NB4 (cell line): ENCODE measurements around the gene MIER3.

Source experiments
- DNase-seq: peaks from one replicate; pipeline ENCODE4 v3.0.0; 2010; ENCODE audit warnings: low read depth
- H3K4me3 ChIP-seq: one replicate; pipeline ENCODE4 v1.5.1; 2011; ENCODE audit warnings: mild to moderate bottlenecking, low read depth, low read length, moderate library complexity
- CTCF ChIP-seq: IDR thresholded peaks from one replicate; pipeline ENCODE4 v1.5.1; 2012; ENCODE audit warnings: low read depth, low read length
- MAX ChIP-seq: IDR thresholded peaks from 2 replicates; pipeline ENCODE4 v1.6.1; 2011; ENCODE audit warnings: low read depth, low read length
- MYC ChIP-seq: IDR thresholded peaks from 2 replicates; pipeline ENCODE4 v1.6.1; 2011; ENCODE audit warnings: low read depth, low read length
- POLR2A ChIP-seq: IDR thresholded peaks from 2 replicates; pipeline ENCODE4 v1.6.1; 2011; ENCODE audit warnings: mild to moderate bottlenecking; ENCODE audit not compliant: insufficient read length; ENCODE audit errors: extremely low read depth

MIER3 gene

GRCh38 chr5:56900395-56900794 lies 51.5 kb downstream of the MIER3 start:
- TF ChIP-seq POLR2A (no peak), MAX (no peak), MYC (no peak), CTCF (no peak)
- H3K4me3 ChIP-seq: peak overlapping the region; percentile 12
- peak; percentile 81 for DNase-seq

- H3K4me3 ChIP-seq: no peak overlapping the region
- TF ChIP-seq POLR2A (no peak), MYC (no peak), MAX (no peak), CTCF (no peak)
- no peak for DNase-seq
Measured at GRCh38 chr5:56898213-56898612, 53.7 kb downstream of the MIER3 start.

GRCh38 chr5:56896763-56897162 lies 55.2 kb downstream of the MIER3 start:
- TF ChIP-seq CTCF: no peak
- TF ChIP-seq MAX: no peak
- no peak for TF ChIP-seq POLR2A
- TF ChIP-seq MYC: no peak
- no peak for DNase-seq

GRCh38 chr5:56893251-56893951 lies 58.5 kb downstream of the MIER3 start:
- DNase-seq: no peak
- H3K4me3 ChIP-seq: no peak overlapping the region
- TF ChIP-seq POLR2A (no peak), MAX (no peak), CTCF (no peak), MYC (no peak)

More at GRCh38 chr5:56896763-56897162, 55.2 kb downstream of the MIER3 start:
- no peak overlapping the region for H3K4me3 ChIP-seq

GRCh38 chr5:56881571-56881970 lies 70.4 kb downstream of the MIER3 start:
- DNase-seq: no peak
- TF ChIP-seq MYC (no peak), POLR2A (no peak), MAX (no peak), CTCF (no peak)
- no peak overlapping the region for H3K4me3 ChIP-seq

GRCh38 chr5:56876327-56876726 lies 75.6 kb downstream of the MIER3 start:
- H3K4me3 ChIP-seq: no peak overlapping the region
- DNase-seq: peak; percentile 56
- TF ChIP-seq MYC (no peak), MAX (no peak), CTCF (no peak), POLR2A (no peak)
